Measurements from ENCODE around the gene DLX6. TPM values are rescaled to one million over a fixed set of nuclear protein-coding genes. Genes with fewer than 3 reads are reported as not detected.
A peak's percentile ranks its signal among the peaks of the same experiment; 100 is the strongest.

DLX6 gene
- total RNA-seq = not detected in 2 replicates

DNA sequence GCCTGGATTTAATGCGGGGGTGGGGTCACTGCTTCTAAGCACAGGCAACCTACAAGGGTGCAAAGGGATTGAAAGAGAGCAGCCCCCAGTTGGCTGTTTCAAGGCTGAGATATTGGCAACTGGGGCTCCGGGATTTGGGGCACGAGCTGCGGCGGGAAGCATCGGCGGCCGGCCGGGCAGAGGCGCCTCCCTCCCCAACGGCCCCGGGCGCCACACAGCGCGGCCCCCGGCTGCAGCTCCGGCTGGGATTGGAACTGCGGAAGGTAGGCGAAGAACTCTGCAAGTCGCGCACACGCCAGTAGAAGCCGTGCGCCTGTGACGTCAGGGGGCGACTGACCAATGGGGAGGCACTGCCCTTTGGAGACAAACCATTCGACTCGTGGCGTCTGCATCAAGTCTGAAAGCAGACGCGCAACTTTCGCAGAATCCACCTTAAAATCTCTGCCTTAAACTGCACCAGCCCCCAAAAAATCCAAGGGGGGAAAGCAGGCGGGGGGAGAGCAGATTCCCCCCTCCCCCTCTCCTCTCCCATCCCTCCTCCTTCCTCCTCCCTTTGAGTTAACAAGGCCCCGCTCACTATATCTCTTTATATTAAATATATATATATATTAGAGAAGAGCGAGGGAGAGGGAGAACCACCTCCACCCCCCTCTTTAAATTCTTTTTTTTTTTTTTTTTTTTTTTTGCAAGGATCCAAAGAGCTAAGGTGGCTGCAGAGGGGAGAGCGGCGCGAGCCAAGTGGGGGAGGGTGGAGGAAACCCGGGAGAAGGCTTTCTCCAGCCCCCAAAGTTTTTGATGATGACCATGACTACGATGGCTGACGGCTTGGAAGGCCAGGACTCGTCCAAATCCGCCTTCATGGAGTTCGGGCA lies at the start of gene DLX6:
TSS of gene DLX6 (plus strand) at position 371 of the 872 bp plus-strand sequence. CDS start at position 796, 425 bp downstream.
- peak; percentile 10 to 14 for DNase-seq (ENCODE audit: low read depth in 2 of 2)

DNA sequence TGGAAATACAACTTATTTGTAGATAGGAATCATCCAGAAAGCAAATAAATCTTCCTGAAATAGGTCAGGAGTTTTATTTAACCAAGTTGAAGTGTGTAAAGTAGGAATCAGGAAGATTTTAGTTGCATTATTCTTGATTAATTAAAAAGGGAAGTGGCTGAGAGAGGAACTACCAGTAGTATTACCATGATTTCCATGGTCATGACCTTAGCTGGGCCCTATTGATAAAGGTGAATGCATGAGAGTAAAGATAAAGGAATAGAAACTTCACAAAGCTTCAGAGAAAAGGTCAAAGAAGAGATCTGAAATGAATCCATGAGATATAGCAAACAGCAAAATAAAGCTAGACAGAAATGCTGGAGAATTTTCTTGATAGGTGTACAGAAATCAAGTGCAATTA lies 46.2 kb upstream of the DLX6 start:
- no peak for DNase-seq (ENCODE audit: low read depth in 2 of 2)

DNA sequence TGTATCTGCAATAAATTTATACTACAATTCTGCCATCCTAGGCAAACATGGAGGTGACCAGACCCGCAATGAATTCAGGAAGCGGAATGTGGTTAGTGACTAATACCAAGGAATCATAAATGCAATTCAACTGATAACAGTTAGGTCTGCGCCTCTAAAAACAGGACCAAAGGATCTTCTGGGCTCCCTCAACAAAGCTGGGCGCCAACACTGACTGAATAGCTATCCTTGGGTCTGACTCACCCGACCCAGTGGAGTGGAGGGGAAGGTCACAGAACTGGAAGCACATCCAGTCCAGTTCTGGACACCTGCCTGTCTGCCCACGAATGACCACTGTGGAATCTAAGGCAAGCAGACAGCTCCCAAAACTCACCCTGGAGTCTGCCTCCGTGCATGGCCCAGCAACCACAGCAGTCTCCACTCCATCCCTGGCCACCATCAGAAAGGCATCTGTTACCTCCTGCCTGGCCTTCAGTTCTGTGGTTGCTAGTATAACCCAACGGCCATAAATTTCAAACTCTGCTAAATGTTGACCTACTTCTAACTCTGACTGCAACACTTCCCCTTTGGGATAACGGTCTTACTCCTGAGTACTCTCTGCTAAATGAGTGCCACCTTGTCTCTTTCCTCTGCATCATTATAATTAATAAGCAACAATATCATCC lies 43.0 kb upstream of the DLX6 start:
- DNase-seq (ENCODE audit: low read depth in 2 of 2) = no peak

DNA sequence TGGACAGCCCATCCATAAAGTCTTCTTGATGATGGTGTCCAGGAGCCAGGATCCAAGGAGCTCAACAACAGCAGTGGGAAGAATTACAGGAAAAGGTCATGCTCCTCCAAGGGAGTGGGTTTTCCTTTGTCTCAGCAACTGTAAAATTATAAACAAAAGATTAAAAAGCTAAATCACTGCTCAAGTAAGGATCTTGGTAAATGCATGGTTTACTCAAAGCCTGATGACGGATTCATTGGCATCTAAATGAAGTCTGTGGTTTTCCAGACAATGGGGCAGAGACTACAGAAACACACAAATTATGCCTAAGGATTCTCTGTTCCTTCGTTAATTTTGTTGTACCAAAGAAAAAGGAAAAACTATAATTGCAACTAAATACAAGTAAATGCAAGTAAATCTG lies 36.4 kb upstream of the DLX6 start:
- DNase-seq (ENCODE audit: low read depth in 2 of 2) = no peak

DNA sequence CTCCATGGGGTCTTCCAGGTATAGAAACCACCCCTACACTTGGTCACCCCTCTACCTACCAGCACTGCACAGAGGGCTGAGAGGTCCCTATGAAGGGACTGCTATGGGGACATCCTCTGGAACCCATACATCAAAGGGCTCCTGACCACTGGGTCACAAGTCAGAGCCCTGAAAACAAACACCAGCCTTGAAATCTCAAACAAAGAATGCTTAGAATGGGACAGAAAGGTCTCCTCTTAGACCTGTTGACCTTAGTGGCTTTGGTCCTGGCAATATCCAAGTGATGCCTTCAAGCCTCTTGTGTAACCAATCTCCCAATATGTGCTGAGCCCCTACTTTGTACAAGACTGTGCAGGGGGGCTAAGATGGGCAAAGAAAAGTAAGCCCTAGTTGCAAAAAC lies 34.6 kb upstream of the DLX6 start:
- DNase-seq (ENCODE audit: low read depth in 2 of 2) = no peak

DNA sequence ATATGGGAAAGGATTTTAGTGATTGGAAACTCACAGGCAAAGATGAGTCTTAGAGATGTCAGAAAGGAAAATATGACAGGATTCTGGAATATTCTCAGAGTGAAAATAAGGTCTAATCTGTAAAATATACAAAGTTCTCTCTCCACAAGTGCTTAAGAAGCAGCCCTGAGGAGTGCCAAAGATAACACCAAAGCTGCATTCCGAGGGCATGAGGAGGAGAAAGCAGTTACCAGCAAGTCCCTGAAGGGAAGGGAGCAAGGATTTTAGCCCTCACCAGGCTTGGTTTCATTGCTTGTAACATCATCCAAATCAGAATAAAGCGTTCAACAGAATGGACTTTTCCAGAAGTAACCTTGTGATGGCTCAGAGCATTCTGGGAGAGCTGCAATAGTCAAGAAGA lies 31.4 kb upstream of the DLX6 start:
- no peak for DNase-seq (ENCODE audit: low read depth in 2 of 2)

DNA sequence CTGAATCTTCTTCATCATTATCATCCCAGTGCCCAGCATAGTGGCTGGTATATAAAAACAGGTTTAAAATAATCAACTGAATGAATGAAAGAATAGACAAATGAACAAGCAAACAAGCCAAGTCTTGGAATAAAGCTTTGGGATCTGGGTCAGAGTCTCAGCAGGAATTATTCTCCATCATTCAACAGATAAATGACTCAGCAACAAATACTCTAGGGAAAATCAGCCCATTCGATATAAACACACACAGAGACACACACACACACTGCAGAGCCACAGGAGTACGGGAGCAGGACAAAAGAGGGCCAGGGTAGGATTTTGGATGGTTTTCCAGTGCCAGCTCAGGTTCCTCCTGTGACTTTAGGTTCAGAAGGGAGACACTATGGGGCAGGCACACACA lies 29.2 kb upstream of the DLX6 start:
- no peak for DNase-seq (ENCODE audit: low read depth in 2 of 2)

DNA sequence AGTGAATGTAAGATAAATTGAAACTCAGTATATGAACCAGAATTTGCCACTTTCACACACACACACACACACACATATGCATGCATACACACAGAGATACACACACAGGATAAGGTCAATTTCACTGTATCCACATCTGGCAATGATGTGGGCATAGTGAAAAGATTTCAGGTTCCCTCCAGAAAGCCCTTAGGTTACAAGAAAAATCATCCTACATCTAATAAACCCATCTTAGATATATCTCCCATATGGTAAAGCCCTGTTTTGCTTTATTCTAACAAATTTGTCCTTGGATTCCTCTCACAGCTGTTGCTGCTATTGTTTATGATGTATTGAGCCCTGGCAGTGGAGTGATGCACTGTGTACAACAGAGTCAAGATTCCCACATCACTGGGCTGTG lies 27.9 kb upstream of the DLX6 start:
- no peak for DNase-seq (ENCODE audit: low read depth in 2 of 2)

DNA sequence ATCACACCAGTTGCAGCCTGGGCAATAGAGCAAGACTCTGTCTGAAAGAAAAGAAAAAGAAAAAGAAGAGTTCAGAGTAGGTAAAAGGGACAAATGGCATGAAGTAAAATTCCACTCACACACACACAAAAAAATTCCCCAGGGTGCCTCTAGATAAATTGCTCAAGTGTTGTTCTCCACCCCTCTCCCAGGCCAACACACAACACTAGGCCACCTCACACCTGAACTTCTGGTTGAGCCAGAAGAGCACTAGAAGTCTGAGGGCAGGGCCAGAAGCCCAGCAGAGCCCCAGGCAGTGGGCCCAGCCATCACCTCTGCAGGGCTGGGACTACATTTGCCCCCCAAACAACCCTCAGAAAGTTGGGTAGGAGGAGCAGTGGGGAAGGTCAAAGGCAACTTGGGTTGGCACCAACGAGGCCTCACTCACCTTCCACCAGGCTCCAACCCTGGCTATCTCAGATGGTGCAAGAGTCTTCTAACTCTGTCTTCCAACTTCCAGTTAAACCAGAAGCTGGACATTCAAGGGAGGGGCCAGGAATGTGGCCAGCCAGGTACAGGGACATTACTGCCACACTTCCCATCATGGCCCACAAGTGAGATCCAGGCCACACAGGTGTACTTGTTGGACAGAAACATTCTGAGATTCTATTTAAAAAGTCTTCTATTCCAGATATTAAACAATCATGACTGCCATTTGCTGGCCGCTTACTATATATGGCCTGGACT lies 25.6 kb upstream of the DLX6 start:
- no peak for DNase-seq (ENCODE audit: low read depth in 2 of 2)

DNA sequence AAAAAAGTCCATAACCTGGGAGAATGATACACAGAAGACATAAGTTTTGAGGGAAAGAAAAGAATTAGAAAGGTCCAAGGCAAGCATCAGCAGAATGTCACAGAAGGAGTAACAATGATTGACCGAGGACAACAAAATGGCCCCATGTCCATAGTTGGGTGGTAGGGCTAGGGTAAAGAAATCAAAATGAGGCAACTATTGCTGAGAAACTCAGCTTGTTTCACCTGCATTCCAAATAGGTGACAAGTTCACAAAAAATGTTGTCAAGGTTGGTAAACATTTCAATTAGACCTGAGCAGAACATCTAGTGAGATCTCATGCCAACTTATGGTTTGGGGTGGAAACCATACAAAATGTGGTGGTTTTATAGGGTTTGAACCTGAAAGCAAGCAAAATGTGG lies 22.8 kb upstream of the DLX6 start:
- DNase-seq (ENCODE audit: low read depth in 2 of 2) = no peak

DNA sequence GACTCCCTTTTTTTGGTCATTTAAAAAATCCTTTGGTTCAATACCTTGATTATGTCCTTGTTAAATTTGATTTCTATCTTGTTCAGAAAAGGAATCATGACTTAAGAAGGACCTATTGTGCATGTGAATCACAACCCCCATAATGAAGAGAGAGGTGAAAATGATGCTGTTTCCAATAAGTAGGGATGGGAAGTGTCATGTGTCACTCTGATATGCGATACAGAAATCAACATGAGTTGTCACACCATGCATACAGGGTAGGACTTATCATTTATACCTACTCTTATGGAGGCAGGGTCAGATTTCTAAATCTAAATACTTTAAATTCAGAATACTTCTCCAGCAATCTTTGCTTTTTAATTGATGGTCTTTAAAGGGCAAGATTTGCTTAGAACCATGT lies 19.4 kb upstream of the DLX6 start:
- DNase-seq (ENCODE audit: low read depth in 2 of 2) = no peak

DNA sequence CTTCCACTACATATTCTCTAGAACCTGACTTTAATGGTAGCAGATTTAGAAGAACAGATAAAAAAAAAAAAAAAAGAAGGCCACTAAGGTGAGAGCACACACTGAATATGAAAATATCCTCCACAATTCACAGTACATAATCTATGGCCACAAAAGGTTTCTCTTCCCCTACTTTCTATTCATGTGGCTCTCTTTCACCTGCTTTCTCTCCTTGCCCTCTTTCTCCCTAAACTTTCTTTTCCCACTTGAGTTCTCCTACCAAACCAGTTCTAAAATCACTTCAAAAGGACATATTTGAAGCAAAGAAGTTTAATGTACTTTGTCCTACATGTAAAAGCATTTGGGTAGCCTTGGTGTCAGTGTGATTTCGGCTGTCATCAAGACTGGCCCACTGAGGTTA lies 18.5 kb upstream of the DLX6 start:
- no peak for DNase-seq (ENCODE audit: low read depth in 2 of 2)

DNA sequence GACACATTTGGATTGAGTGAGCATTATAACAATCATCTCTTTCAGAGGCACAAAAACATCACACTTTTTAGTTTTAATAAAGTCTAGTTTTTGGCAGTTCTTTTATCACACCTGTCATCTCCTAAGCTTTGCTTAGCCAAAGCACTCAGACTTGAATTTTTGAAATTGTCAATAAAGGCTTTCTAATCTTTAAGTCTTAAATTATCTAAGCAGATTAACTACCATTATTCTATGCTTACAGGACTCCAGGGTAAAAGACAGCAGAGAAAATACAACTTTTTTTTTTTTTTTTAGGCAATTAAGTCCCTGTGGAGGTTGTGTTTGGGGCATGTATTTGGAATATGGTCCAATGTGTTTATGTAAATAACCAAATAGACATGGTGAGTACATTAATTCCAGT lies 17.6 kb upstream of the DLX6 start:
- no peak for DNase-seq (ENCODE audit: low read depth in 2 of 2)

DNA sequence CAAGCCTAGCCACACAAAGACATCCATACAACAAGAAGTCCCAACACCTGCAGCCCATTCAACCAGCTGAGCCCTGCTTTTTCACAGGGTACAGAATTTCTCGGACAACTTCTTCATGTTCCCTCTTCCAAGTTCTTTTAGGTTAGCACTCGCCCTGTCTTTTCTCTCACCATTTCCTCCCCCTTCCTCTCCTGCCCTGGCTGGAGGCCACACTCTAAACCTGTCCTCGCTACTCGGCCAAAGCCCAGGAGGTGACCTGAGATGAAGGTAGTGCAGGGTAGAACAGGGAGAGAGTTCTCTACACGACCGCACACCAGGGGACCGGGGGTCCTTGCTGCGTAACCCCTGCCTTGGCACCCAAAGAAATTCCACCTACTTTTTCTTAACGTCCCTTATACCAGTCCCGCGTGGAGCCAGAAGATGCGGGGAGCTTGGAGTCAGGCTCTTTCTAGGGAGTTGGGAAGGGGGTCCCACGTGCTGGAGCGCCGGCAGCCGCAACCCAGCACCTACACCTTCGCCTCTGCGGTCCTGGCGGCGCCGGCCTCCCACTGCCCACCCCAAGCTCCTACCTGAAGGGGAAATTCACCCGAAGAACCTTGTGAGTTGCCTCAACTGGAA lies 16.0 kb upstream of the DLX6 start:
- no peak for DNase-seq (ENCODE audit: low read depth in 2 of 2)

DNA sequence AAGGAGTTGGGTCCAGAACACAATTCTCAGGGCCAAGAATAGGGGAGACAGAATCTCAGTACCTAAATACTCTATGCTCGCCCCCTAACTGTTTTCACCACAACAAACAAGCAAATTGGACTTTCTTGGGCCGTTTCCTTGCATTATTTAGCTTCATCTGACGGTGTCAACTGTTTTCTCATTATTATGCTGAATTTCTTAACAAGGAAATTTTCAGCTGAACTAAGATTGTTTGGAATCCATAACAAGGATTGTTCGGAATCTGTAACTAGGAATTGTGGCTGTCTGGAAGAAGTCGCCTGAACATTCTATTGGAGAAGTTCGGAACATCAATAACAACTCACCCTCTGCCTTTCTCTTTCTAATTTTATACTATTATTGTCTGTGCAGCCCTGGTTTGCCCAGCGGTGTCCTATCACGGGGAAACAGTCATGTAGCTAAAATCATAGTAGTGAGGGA lies 15.5 kb upstream of the DLX6 start:
- DNase-seq (ENCODE audit: low read depth in 2 of 2) = no peak

DNA sequence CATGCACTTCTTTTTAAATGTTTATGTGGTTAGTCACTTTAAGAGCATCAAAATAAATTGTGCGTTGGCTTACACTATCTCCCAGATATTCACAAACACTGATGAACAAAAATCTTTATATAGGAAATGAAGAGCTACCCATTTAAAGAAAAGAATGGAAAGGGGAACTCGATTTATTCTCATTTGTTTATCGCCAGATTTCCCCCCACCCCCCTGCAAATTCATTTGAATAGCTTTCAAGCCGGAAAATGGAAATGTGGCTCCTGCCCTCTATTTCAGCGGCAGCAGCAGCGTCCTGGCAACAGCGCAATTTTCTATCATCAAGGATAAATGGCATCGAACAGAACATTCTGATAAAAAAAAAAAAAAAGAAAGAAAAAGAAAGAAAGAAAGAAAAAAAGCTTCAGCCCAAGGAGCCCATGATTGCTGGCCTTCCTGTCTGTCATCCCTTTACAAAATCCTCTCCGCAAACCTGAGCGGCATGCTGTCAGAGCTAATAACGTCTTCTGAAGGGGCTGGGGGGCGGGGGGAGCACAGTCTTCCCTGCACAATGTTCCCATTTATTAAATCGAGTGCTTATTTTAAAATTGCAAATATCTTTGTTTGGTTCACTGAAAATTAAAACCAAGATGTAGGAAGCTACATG lies 13.7 kb upstream of the DLX6 start:
- DNase-seq (ENCODE audit: low read depth in 2 of 2) = no peak

DNA sequence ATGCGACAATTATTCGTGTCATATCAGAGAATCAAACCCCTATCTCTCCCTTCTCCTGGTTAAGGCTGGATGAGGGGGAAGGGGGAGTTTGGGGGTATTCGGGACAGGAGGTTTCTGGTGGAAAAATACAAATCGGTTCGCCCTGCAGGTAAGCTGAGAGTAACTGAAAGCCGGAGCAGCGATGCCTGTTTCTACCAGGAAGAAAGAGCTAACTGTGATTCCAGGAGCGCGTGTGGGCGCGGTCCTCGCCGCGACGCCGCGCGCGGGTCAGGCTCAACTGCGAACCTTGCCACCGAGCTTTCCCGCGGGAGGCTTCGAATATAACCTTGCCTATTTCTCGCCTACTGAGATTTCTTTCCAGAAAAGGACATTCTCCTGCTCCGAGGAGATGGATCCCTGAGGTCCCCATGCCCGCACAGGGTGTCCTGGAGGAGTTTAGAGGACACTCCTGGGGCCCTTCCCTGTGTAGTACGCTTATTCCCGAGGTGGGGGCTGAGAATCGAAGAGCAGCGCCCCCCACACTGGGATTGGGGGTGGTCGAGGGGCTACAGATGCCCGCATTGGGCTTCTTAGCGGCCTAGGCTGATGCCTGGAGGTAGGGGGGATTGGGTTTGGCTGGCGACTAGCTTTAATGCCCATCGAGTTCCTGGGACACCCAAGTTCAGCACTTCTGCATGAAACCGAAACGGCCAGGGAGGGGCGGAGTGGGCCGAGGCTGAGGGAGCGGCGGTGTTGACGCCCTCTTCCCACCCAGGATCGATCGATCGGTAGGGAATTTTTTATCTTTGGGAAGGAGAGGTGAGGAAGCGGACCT lies 13.0 kb upstream of the DLX6 start:
- no peak for DNase-seq (ENCODE audit: low read depth in 2 of 2)

DNA sequence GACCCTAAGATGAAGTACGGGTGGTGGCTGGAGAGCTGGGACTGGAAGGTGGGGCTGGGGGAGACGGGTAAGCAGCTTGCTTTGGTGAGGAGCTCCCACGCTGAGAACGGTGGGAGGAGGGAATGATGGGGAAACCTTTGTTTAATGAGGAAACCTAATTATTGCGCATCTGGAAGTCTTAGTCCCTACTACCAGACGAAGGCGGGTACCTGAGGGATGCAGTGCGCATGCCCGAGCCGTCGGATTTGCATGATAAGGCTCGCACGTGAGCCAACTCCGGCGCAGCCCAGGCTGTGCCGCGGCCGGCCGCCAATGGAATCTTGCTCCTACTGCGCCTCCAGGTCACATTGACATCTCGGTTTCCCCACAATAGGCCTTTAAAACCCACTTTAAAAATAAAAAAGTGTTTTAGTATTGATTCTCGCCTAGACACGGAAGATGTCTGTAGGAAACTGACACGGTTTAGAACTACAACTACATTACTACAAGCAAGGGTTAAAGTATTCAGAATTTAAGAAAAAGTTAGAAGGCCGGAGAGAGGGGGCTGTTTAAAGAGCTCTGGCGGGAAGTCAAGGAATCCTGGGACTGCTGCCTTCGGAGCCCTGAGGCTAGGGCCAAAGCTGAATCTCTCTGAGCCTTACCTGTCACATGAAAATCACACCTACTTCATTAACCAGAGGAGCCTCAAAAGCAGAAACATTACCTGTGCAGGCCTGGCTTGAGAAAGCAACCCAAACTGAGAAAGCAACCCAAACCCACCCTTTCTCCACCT lies 12.1 kb upstream of the DLX6 start:
- DNase-seq (ENCODE audit: low read depth in 2 of 2) = no peak

DNA sequence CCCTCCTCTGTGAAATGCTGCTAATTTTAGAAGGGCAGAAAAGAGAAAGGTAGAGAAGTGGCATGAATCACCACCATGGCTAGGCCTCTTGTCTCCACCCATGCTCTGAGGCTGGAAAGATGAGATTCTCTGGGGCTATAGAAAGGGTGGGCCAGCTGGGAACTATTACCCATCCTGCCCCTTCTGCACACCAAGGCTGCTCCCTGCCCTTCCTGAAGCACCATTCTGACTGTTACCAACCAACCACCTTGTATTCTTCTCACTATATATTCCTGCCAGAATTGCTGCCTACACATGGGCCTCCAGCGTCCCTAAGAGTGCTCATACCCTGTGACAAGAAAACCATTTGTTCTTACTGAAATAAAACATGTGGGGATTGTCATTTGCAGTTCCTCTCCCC lies 11.4 kb upstream of the DLX6 start:
- DNase-seq (ENCODE audit: low read depth in 2 of 2) = no peak
